NOMO-1 treated with DMSO at 0.1 percent for 48 hours (cell line): ENCODE measurements around the gene HECTD3.
"Not testable (repeated sequence)": the region's sequence is repeated elsewhere in the genome, so short reads cannot be mapped to it uniquely, and the experiment has no call there.

Experiments
- DNase-seq: peaks from one replicate; lab custom pipeline; 2025; ENCODE audit not compliant: unreplicated experiment; lab: John Stamatoyannopoulos, UW

HECTD3 gene

DNA sequence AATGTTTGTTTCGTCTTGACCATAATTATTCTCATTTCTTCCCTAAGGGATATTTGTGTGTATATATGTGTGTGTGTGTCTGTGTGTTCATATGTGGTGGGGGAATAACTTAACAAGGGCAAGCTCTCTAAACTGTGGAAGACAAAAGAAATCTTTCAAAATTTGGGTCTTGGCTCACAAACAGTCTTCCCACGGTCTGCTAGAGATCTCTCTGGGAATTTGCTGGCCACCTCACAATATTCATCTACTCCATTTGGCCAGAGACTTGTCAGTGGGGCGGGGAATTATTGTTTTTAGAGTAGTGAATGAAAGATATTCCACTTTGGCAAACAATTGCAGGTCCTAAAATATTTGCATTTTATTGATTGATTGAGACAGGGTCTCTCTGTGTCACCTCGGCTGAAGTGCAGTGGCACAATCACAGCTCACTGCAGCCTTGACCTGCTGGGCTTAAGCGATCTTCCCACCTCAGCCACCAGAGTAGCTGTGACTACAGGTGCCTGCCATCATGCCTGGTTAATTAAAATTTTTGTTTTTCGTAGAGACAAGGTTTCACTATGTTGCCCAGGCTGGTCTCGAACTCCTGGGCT, 16.7 kb downstream of the HECTD3 start:
- no peak for DNase-seq

DNA sequence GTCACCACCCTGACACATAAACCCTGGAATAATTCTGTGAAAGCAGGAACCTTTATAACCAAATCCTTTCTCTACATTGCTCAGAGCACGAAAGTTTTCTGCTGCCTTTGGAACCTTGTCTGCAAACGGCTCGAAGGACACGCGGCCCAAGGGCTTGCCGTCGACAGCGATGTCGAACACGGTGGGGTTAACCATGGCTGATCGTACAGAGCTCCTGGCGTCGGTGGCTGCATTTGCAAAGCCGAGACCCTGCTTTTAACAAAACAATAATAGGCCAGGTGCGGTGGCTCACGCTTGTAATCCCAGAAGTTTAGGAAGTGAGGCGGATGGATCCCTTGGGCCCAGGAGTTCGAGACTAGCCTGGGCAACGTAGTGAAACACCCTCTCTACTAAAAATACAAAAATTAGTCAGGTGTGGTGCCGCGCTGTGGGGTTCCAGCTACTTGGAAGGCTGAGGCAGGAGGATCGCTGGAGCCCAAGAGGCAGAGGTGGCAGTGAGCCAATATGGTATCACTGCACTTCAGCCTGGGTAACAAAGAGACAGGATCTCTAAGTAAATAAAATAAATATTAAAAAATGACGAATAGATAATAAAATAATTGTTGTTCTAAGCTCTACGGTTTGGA, 22.5 kb downstream of the HECTD3 start:
- no peak for DNase-seq

DNA sequence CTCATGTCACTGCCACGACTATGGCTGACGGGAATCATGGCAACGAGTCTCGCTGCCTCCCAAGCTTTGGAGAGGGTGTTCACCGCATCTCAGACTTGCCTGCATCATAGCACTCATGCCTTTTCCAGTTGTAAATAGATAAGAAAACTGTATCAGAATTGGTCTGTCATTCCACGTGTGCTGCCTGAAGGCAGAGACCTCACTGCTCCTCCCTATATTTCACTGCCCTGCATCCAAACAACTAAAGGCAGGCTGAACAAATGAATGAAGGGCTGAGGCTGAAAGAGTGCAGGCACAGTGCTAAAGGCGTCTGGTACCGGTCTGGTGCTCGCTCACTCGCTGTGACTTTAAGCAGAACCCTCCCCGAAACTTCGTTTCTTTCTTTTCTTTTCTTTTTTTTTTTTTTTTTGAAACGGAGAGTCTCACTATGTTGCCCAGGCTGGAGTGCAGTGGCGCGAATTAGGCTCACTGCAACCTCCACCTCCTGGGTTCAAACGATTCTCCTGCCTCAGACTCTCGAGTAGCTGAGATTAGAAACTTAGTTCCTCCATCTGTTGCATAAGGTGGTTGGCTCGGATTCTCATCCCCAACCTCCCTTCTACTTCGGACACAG, 25.3 kb downstream of the HECTD3 start:
- DNase-seq: peak; percentile 72

DNA sequence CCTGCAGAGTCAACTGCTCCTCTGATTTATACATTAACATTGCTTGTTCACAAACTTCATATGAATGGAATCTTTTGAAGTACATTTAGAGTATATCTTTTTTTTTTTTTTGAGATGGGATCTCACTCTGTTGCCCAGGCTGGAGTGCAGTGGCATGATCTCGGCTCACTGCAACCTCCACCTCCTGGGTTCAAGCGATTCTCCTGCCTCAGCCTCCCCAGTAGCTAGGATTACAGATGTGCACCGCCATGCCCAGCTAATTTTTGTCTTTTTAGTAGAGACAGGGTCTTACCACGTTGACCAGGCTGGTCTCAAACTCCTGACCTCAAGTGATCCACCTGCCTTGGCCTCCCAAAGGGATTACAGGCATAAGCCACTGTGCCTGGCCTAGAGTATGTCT, 33.8 kb downstream of the HECTD3 start:
- not testable (repeated sequence) for DNase-seq

DNA sequence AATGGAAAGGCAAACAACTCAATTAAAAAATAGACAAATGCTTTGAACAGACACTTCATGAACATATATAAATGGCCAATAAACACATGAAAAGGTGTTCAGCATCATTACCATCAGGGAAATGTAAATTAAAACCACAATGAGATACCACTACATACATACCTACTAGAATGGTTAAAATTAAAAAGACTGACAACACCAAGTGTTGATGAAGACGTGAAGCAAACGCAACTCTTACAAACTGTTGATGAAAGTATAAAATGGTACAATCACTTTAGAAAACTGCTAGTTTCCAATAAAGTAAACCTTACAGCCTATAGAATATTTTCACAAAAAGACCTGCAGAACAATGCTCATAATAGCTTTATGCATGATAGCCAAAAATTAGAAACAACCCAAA, 34.9 kb downstream of the HECTD3 start:
- DNase-seq: no peak

DNA sequence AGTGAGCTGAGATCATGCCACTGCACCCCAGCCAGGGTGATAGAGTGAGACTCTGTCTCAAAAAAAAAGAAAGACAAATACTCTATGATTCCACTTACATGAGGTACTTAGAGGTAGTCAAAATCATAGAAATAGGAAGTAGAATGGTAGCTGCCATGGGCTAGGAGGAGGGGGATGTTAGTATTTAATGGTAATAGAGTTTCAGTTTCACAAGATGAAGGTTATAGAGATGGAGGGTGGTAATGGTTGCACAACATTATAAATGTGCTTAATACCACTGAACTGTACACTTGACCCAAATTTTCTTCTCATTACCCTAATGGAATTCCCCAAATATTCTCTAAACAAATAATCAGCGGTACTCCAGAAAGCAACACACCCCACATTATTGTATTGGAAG, 37.5 kb downstream of the HECTD3 start:
- peak; percentile 62 for DNase-seq

DNA sequence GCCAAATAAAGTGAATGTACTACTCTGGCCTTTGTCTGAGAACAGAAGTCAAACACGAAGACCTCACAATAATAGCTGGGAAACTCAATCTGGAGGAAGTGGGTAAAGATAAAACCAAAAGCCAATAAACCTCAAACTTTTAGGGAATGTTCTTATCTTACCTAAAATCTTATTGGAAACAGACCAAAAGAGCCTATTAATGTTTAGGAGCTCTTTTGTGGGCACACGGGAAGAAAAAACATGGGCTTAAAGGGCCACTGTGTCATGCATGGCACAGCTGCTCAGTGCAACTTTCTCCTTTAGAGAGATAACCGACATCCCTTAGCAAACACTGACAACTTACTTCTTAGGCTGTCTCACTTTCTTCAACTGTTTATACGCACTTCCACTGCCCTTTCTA, 40.8 kb downstream of the HECTD3 start:
- no peak for DNase-seq

DNA sequence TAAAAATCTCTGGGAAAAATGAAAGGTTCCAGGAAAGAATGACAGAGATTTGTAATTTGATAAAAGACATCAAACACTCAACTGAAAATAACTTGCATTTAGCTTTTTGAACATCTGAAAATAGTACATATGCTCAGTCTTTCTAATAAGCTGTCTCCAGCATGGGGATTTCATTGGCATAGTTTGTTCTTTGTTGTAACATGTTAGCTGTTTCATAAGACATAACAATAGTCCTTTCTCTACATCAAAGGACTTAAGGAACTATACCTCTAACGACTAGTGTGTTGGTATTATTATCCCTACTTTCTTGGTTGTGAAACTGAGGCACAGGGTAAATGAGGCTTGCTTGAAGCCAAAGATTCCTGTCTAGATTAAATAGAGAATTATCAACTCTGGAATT, 46.7 kb downstream of the HECTD3 start:
- DNase-seq: no peak

DNA sequence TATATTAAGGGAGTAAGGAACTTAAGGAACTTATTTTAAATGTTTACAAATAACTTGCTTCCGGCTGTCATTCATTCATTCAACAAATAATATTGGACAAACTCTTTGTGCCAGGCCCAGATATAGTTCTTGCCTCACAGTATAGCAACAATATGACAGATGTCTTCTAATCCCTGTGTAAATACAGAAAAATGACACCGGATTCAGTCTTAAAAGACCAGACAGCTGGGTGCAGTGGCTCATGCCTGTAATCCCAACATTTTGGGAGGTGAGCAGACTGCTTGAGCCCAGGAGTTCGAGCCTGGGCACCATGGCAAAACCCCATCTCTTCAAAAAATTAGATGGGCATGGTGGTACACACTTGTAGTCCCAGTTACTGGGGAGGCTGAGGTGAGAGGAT, 48.4 kb downstream of the HECTD3 start:
- DNase-seq: no peak

DNA sequence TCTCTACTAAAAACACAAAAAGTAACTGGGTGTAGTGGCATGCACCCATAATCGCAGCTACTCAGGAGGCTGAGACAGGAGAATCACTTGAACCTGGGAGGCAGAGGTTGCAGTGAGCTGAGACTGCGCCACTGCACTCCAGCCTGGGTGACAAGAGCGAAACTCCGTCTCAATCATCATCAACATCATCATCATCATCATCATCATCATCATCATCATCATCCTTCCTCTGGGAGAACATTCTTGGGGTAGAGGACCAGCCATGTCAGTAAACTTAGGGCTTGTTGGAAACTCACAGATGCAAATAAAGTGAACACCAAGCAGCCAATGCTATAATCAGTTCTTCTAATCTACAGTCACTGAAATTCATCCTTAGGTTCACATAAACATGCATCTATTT, 49.1 kb downstream of the HECTD3 start:
- not testable (repeated sequence) for DNase-seq

DNA sequence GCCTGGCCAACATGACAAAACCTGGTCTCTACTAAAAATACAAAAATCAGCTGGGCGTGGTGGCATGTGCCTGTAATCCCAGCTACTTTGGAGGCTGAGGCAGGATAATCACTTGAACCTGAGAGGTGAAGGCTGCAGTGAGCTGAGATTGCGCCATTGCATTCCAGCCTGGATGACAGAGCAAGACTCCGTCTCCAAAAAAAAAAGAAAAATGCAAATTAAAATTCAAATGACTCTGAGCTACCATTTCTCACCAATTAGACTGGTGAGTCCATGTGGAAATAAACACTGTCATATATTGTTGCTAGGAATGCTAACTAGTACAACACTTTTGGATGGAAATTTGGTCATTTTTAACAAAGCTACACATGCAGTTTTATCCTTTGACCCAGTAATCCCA, 53.6 kb downstream of the HECTD3 start:
- not testable (repeated sequence) for DNase-seq

DNA sequence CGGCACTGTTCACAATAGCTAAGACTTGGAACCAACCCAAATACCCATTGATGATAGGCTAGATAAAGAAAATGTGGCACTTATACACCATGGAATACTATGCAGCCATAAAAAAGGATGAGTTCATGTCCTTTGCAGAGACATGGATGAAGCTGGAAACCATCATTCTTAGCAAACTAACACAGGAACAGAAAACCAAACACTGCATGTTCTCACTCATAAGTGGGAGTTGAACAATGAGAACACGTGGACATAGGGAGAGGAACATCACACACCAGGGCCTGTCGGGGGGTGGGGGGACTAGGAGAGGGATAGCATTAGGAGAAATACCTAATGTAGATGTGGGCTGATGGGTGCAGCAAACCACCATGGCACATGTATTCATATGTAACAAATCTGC, 55.0 kb downstream of the HECTD3 start:
- DNase-seq: not testable (repeated sequence)
